Tibial nerve (tissue), 4 donors: ENCODE data around the gene TLR5. TPM values are rescaled to one million over a fixed set of nuclear protein-coding genes. Genes with fewer than 3 reads are reported as not detected.

Experiments used
- DNase-seq, 2 donors: peaks; one replicate each; pipeline ENCODE4 v3.0.0-alpha.2; 2019; ENCODE audit warnings: low spot score in 2 of 2
- H3K27ac ChIP-seq, 4 donors: fragments of 200-600 bp; sonication (generic) in 3 of 4; one replicate each; pipeline ENCODE4 v1.5.1; 2017 to 2019; ENCODE audit warnings: mild to moderate bottlenecking in 1 of 4
- H3K27me3 ChIP-seq, 2 donors: fragments of 200-600 bp; sonication (generic) in 1 of 2; one replicate each; pipeline versions ENCODE4 v1.5.1 to v1.6.0; 2017 to 2019
- H3K36me3 ChIP-seq, 3 donors: fragments of 200-600 bp; sonication (generic); one replicate each; pipeline ENCODE4 v1.5.1; 2018 to 2019
- H3K4me1 ChIP-seq, 4 donors: fragments of 200-600 bp; sonication (generic) in 3 of 4; one replicate each; pipeline ENCODE4 v1.5.1; 2017 to 2019
- H3K4me3 ChIP-seq, 4 donors: fragments of 200-600 bp; sonication (generic) in 3 of 4; one replicate each; pipeline ENCODE4 v1.5.1; 2017 to 2019; ENCODE audit warnings: mild to moderate bottlenecking in 1 of 4, moderate library complexity in 1 of 4
- H3K9me3 ChIP-seq, 4 donors: fragments of 200-600 bp; sonication (generic) in 3 of 4; one replicate each; pipeline ENCODE4 v1.5.1; 2017 to 2019
- EP300 ChIP-seq, 2 donors: sonication (generic); formaldehyde crosslinking; IDR thresholded peaks; one replicate each; pipeline ENCODE4 v1.6.1; 2017; ENCODE audit warnings: antibody characterized with exemption in 2 of 2, mild to moderate bottlenecking in 1 of 2
- POLR2A ChIP-seq, 2 donors: fragments of 450-650 bp; IDR thresholded peaks; one replicate each; pipeline ENCODE4 v1.6.1; 2017; ENCODE audit warnings: antibody characterized with exemption in 2 of 2, mild to moderate bottlenecking in 2 of 2, moderate library complexity in 2 of 2
- WGBS, 2 donors: methylation state at CpG; one replicate each; pipeline ENCODE4 v1.1.5; 2018; 5-methylcytosine and 5-hydroxymethylcytosine counted together
- total RNA-seq, 4 donors: library from RNA; depleted of rRNA; stranded (reverse); fragments of >200 nt; gene quantifications; one replicate each; pipeline ENCODE4 v1.1.0, GENCODE V29; 2016
- TF ChIP-seq, protein P1 (sequence below), 5 experiments: fragments of 200-600 bp in 3 of 5; fragments of 450-650 bp in 2 of 5; sonication (generic) in 3 of 5; IDR thresholded peaks; one replicate each; pipeline ENCODE4 v1.5.1; 2016 to 2019; ENCODE audit warnings: antibody characterized with exemption in 5 of 5, mild to moderate bottlenecking in 3 of 5, moderate library complexity in 2 of 5

TLR5 gene
- total RNA-seq, 4 donors from 2014 or later: 3.7 to 19.2 (median 12.4) TPM

DNA sequence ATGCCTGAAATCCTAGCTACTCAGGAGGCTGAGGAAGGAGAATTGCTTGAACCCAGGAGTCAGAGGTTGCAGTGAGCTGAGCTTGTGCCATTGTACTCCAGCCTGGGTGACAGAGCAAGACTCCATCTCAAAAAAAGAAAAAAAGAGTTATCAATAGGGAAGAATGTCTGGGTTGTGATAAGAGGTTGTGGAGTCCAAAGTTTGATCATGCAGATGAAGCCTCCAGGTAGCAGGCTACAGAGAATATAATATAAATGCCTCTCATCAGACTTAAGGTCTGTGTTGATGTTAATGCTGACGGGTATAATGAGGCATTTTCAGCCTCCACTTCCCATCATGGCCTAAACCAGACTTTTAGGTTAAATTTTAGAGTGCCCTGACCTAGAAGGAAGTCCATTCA, 24.6 kb downstream of the TLR5 start:
- H3K4me1 ChIP-seq: peaks cover 0 to 5% (median 0%) of the 10 kb centered on the region in 4 donors
- no peak overlapping the region for H3K27ac ChIP-seq
- H3K36me3 ChIP-seq: no peaks in the 10 kb centered on the region
- no peak for DNase-seq
- TF ChIP-seq POLR2A (IDR thresholded peaks at IDR 0.05) (no peak), EP300 (IDR thresholded peaks at IDR 0.05) (no peak)
- TF ChIP-seq, protein P1, sequence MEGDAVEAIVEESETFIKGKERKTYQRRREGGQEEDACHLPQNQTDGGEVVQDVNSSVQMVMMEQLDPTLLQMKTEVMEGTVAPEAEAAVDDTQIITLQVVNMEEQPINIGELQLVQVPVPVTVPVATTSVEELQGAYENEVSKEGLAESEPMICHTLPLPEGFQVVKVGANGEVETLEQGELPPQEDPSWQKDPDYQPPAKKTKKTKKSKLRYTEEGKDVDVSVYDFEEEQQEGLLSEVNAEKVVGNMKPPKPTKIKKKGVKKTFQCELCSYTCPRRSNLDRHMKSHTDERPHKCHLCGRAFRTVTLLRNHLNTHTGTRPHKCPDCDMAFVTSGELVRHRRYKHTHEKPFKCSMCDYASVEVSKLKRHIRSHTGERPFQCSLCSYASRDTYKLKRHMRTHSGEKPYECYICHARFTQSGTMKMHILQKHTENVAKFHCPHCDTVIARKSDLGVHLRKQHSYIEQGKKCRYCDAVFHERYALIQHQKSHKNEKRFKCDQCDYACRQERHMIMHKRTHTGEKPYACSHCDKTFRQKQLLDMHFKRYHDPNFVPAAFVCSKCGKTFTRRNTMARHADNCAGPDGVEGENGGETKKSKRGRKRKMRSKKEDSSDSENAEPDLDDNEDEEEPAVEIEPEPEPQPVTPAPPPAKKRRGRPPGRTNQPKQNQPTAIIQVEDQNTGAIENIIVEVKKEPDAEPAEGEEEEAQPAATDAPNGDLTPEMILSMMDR (IDR thresholded peaks at IDR 0.05): no peak
- 94 to 100% methylated on average over 1 of the region's 1 CpG for WGBS, 2 donors
- H3K4me3 ChIP-seq: no peak overlapping the region
- H3K9me3 ChIP-seq: no peaks in the 10 kb centered on the region
- H3K27me3 ChIP-seq: no peaks in the 10 kb centered on the region

DNA sequence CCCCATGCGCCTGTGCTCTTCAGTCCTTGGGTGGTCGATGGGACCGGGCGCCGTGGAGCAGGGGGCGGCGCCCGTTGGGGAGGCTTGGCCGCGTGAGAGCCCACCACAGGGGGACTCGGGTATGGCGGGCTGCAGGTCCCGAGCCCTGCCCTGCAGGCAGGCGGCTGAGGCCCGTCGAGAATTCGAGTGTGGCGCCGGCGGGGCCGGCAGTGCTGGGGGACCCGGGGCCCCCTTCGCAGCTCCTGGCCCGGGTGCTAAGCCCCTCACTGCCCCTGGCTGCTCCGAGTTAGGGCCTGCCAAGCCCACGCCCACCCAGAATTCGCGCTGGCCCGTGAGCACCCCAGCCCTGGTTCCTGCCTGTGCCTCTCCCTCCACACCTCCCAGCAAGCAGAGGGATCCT, 26.1 kb downstream of the TLR5 start:
- Histone ChIP-seq H3K4me1 (no peaks in the 10 kb centered on the region), H3K27ac (no peak overlapping the region), H3K4me3 (no peak overlapping the region), H3K9me3 (no peaks in the 10 kb centered on the region), H3K36me3 (peaks cover 0 to 11% (median 0%) of the 10 kb centered on the region in 3 donors), H3K27me3 (no peaks in the 10 kb centered on the region)
- TF ChIP-seq POLR2A (IDR thresholded peaks at IDR 0.05): no peak
- TF ChIP-seq, protein P1 (IDR thresholded peaks at IDR 0.05): no peak
- no peak for TF ChIP-seq EP300 (IDR thresholded peaks at IDR 0.05)
- WGBS, 2 donors: 80 to 96% methylated on average over 17 to 27 of the region's 29 CpGs
- DNase-seq: no peak

DNA sequence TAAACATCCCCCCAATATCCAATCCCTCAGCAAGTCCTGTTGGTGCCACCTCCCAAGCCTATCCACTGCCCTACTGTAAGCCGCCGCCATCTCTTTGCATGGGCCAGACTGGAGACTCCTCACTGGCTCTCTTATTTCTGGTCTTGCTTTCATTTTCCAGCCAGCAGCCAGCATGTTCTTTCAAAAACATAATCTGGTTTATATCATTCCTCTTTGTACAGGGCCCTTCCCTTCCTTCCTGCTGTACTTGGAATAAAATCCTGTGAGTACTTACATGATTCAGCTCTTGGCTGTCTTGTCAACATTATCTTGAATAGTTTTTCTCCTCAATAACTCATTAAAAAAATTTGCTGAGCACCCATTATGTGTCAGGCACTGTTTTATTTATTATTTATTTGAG, 28.2 kb downstream of the TLR5 start:
- Histone ChIP-seq H3K27ac (peak overlapping the region in 2 of 4 donors; percentile 18 to 64), H3K4me1 (no peaks in the 10 kb centered on the region), H3K9me3 (no peaks in the 10 kb centered on the region), H3K36me3 (peaks cover 0 to 14% (median 0%) of the 10 kb centered on the region in 3 donors), H3K4me3 (no peak overlapping the region), H3K27me3 (no peaks in the 10 kb centered on the region)
- no peak for DNase-seq
- TF ChIP-seq, protein P1 (IDR thresholded peaks at IDR 0.05): no peak
- TF ChIP-seq EP300 (IDR thresholded peaks at IDR 0.05) (no peak), POLR2A (IDR thresholded peaks at IDR 0.05) (no peak)
- WGBS, 2 donors: 60 to 72% methylated on average over 2 of the region's 2 CpGs

DNA sequence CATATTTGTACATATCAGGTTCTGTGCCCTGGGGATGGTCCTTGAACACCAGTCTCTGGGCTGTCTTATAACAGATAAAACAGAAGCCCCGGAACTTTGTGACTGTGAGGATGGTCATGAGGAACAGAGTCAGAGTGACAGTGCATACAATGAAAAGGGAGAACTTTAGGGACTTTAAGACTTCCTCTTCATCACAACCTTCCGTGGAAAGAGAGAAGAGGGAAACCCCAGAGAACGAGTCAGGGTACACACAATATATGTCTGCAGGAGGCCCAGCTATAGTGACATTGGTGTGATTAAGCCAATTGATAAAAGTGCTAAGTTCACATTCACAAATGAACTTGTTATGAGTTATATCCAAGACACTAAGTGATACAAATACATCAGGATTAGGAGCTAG, 32.1 kb downstream of the TLR5 start:
- TF ChIP-seq, protein P1 (IDR thresholded peaks at IDR 0.05): no peak
- TF ChIP-seq POLR2A (IDR thresholded peaks at IDR 0.05): no peak
- TF ChIP-seq EP300 (IDR thresholded peaks at IDR 0.05): no peak
- Histone ChIP-seq H3K4me1 (no peaks in the 10 kb centered on the region), H3K27me3 (no peaks in the 10 kb centered on the region), H3K27ac (no peak overlapping the region), H3K4me3 (no peak overlapping the region), H3K36me3 (peaks cover 0 to 14% (median 0%) of the 10 kb centered on the region in 3 donors), H3K9me3 (no peaks in the 10 kb centered on the region)
- DNase-seq: no peak
- 80 to 90% methylated on average over 3 of the region's 3 CpGs for WGBS, 2 donors

DNA sequence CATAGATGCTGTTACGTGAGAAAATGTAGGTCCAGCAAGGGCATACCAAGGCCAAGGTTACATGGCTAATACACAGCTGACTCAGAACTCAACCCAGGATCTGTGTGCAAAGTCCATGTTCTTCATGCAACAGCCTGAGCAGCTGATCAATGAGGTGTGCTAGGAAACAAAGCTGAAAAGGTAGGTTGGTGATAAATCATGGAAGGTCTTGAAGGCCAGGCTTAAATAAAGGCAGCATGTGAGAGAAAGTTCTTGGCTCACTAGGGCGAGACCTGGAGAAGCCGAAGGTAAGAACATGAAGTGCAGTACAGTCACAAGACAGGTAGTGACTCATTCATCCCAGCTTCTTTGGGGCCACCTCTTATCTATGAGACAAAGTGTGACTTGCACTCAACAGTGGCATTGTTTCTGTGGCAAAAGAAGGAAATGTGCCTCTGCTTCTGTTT, 33.4 kb downstream of the TLR5 start:
- Histone ChIP-seq H3K9me3 (no peaks in the 10 kb centered on the region), H3K27ac (no peak overlapping the region), H3K27me3 (no peaks in the 10 kb centered on the region), H3K4me1 (no peaks in the 10 kb centered on the region), H3K4me3 (no peak overlapping the region), H3K36me3 (peaks cover 0 to 14% (median 0%) of the 10 kb centered on the region in 3 donors)
- WGBS, 2 donors: 89 to 93% methylated on average over 3 of the region's 3 CpGs
- DNase-seq: no peak
- TF ChIP-seq, protein P1 (IDR thresholded peaks at IDR 0.05): no peak
- TF ChIP-seq POLR2A (IDR thresholded peaks at IDR 0.05) (no peak), EP300 (IDR thresholded peaks at IDR 0.05) (no peak)
